GM12878 (cell line): Measurements from ENCODE around the gene ABT1. TPM values are rescaled to one million over a fixed set of nuclear protein-coding genes. Genes with fewer than 3 reads are reported as not detected.
A peak's percentile ranks its signal among the peaks of the same experiment; 100 is the strongest.

Experiments used
- ASH2L ChIP-seq: fragments of 300-600, 200-600 bp; sonication (generic); IDR thresholded peaks from 2 replicates; pipeline ENCODE4 v1.6.1; 2017; ENCODE audit warnings: low read depth, mild to moderate bottlenecking, borderline replicate concordance
- BRCA1 ChIP-seq: IDR thresholded peaks from 2 replicates; pipeline ENCODE4 v1.6.1; 2011; ENCODE audit warnings: low read depth, low read length, improper control_type of control experiment
- CBFB ChIP-seq: IDR thresholded peaks from 2 replicates; pipeline ENCODE4 v1.6.1; 2016; ENCODE audit warnings: antibody characterized with exemption, low read depth
- CBX5 ChIP-seq: sonication (generic); IDR thresholded peaks from 2 replicates; pipeline ENCODE4 v1.6.1; 2016; ENCODE audit warnings: low read depth, moderate library complexity, mild to moderate bottlenecking, inconsistent platforms
- CREM ChIP-seq: IDR thresholded peaks from 2 replicates; pipeline ENCODE4 v1.6.1; 2014; ENCODE audit warnings: antibody characterized with exemption, low read depth
- FOXM1 ChIP-seq: IDR thresholded peaks from 2 replicates; pipeline ENCODE4 v1.6.1; 2012; ENCODE audit warnings: low read depth, mild to moderate bottlenecking, inconsistent platforms, low read length, moderate library complexity
- HDAC6 ChIP-seq: fragments of 200-600 bp; sonication (generic); IDR thresholded peaks from one replicate; pipeline ENCODE4 v1.8.0; 2017; ENCODE audit warnings: antibody characterized with exemption; ENCODE audit not compliant: unreplicated experiment
- HSF1 ChIP-seq: fragments of 150-350 bp; IDR thresholded peaks from 2 replicates; pipeline ENCODE4 v1.6.1; 2014; ENCODE audit warnings: mild to moderate bottlenecking, low read depth, low read length
- LARP7 ChIP-seq: fragments of 450-650 bp; IDR thresholded peaks from 2 replicates; pipeline ENCODE4 v1.6.1; 2017; ENCODE audit warnings: mild to moderate bottlenecking
- MEF2B ChIP-seq: fragments of 450-650 bp; IDR thresholded peaks from 2 replicates; pipeline ENCODE4 v1.6.1; 2018; ENCODE audit warnings: mild to moderate bottlenecking, moderate library complexity; ENCODE audit not compliant: partially characterized antibody, poor library complexity, severe bottlenecking
- NFXL1 ChIP-seq: fragments of 450-650 bp; IDR thresholded peaks from 2 replicates; pipeline ENCODE4 v1.6.1; 2017; ENCODE audit warnings: antibody characterized with exemption, mild to moderate bottlenecking, borderline replicate concordance
- NFYA ChIP-seq: IDR thresholded peaks from 2 replicates; pipeline ENCODE4 v1.6.1; 2011; ENCODE audit warnings: low read depth, mild to moderate bottlenecking, low read length, improper control_type of control experiment, borderline replicate concordance
- NKRF ChIP-seq: fragments of 450-650 bp; conservative IDR thresholded peaks from 2 replicates; pipeline ENCODE4 v1.6.1; 2017; ENCODE audit warnings: mild to moderate bottlenecking, moderate library complexity
- POLR2A ChIP-seq: IDR thresholded peaks from 2 replicates; pipeline ENCODE4 v1.6.1; 2011; ENCODE audit warnings: low read depth, mild to moderate bottlenecking, low read length
- RELA ChIP-seq: fragments of 450-650 bp; IDR thresholded peaks from 2 replicates; pipeline ENCODE4 v1.8.0; 2014; ENCODE audit warnings: borderline replicate concordance; ENCODE audit not compliant: partially characterized antibody
- REST ChIP-seq: IDR thresholded peaks from 2 replicates; pipeline ENCODE4 v1.6.1; 2012; ENCODE audit warnings: mild to moderate bottlenecking, low read depth, low read length
- WRNIP1 ChIP-seq: IDR thresholded peaks from 2 replicates; pipeline ENCODE4 v1.6.1; 2011; ENCODE audit warnings: low read depth, low read length, improper control_type of control experiment, borderline replicate concordance
- ZNF207 ChIP-seq: fragments of 450-650 bp; IDR thresholded peaks from 2 replicates; pipeline ENCODE4 v1.6.1; 2014; ENCODE audit warnings: antibody characterized with exemption, mild to moderate bottlenecking, borderline replicate concordance
- ZNF24 ChIP-seq: fragments of 450-650 bp; IDR thresholded peaks from 2 replicates; pipeline ENCODE4 v1.6.1; 2017; ENCODE audit warnings: antibody characterized with exemption, mild to moderate bottlenecking
- ZNF622 ChIP-seq: fragments of 450-650 bp; IDR thresholded peaks from 2 replicates; pipeline ENCODE4 v1.6.1; 2017; ENCODE audit warnings: mild to moderate bottlenecking, inconsistent platforms
- ZNF687 ChIP-seq: fragments of 450-650 bp; IDR thresholded peaks from 2 replicates; pipeline ENCODE4 v1.6.1; 2017; ENCODE audit warnings: mild to moderate bottlenecking, moderate library complexity
- polyA plus RNA-seq, 11 experiments: library from polyadenylated mRNA; depleted of rRNA in 4 of 11; unstranded in 6 of 11; stranded (reverse) in 5 of 11; fragments of >200 nt; fragmentation: Nextera tagmentation in 4 of 11; fragmentation: Illumina TruSeq in 1 of 11; extraction: Ambion mirVana in 4 of 11; extraction: Trizol in 1 of 11; gene quantifications; 1 replicate in 1 of 11; 2 replicates in 10 of 11; pipeline versions ENCODE4 v1.2.1 to v1.2.3, GENCODE V29; 2011 to 2016; ENCODE audit warnings: inconsistent platforms in 2 of 11, missing spikeins in 2 of 11, low read depth in 1 of 11
- total RNA-seq, 4 experiments: library from RNA; depleted of rRNA in 3 of 4; stranded (reverse); fragments of >200 nt in 3 of 4; fragmentation: Illumina TruSeq in 1 of 4; extraction: Trizol in 1 of 4; gene quantifications; 2 replicates each; pipeline versions ENCODE4 v1.2.1 to v1.2.3, GENCODE V29; 2013 to 2021

The ABT1 gene
- total and polyA plus RNA-seq, 10 of the 15 experiments (the other 5 are each of a cell fraction or from before 2014, with no cell fraction given) = 8.4 to 43.5 (median 28.2) TPM

- TF ChIP-seq ZNF687 (no peak), FOXM1 (peak; percentile 49; the same call in 1 of the 2 replicates), NFXL1 (no peak; the same call in 1 of the 2 replicates), ASH2L (no peak), HSF1 (no peak), REST (no peak), CBX5 (0 out of 2 replicates have a peak, but pooled peaks have one; percentile 28), MEF2B (no peak), HDAC6 (no peak), ZNF24 (peak; percentile 99), NKRF (peak; percentile 57), CREM (no peak), LARP7 (no peak), BRCA1 (no peak), RELA (peak; percentile 49), POLR2A (no peak), CBFB (0 out of 2 replicates have a peak, but pooled peaks have one; percentile 51), ZNF207 (no peak), ZNF622 (no peak), WRNIP1 (no peak), NFYA (no peak)
Observed at GRCh38 chr6:26553264-26553634, 43.5 kb upstream of the ABT1 start (continued).
